Adrenal gland (tissue), 5 donors: Measurements from ENCODE around the gene RIMS3.

Source experiments
- CTCF ChIP-seq, 6 experiments: fragments of 450-650 bp in 4 of 6; fragments of 200-600 bp in 2 of 6; sonication (generic) in 1 of 6; IDR thresholded peaks; 1 replicate in 5 of 6; 2 replicates in 1 of 6; pipeline versions ENCODE4 v1.5.1 to v1.8.0; 2016 to 2021; ENCODE audit warnings: antibody characterized with exemption in 6 of 6, mild to moderate bottlenecking in 2 of 6, moderate library complexity in 1 of 6
- POLR2A ChIP-seq, 2 donors: fragments of 450-650 bp; IDR thresholded peaks; one replicate each; pipeline ENCODE4 v1.6.1; 2017; ENCODE audit warnings: antibody characterized with exemption in 2 of 2, mild to moderate bottlenecking in 2 of 2, moderate library complexity in 1 of 2
- donor health status: DM: no; HTN: no; CAD: no.

- TF ChIP-seq CTCF (IDR thresholded peaks at IDR 0.05) = no peak
- TF ChIP-seq POLR2A (IDR thresholded peaks at IDR 0.05) = no peak
These were observed 39.8 kb downstream of the RIMS3 start for GRCh38 chr1:40625476-40626382.
